Suprapubic skin (tissue), 3 donors: Measurements from ENCODE around the gene TF.

ENCODE experiments used
- POLR2AphosphoS5 ChIP-seq, 3 donors: sonication (generic); formaldehyde crosslinking; IDR thresholded peaks; one replicate each; pipeline ENCODE4 v1.6.1; 2017; ENCODE audit warnings: antibody characterized with exemption in 3 of 3
- TF ChIP-seq, protein P1 (sequence below), 2 donors: fragments of 200-600 bp in 1 of 2; fragments of 450-650 bp in 1 of 2; sonication (generic) in 1 of 2; IDR thresholded peaks; one replicate each; pipeline ENCODE4 v1.5.1; 2016 to 2019; ENCODE audit warnings: antibody characterized with exemption in 2 of 2, mild to moderate bottlenecking in 1 of 2, moderate library complexity in 1 of 2

DNA sequence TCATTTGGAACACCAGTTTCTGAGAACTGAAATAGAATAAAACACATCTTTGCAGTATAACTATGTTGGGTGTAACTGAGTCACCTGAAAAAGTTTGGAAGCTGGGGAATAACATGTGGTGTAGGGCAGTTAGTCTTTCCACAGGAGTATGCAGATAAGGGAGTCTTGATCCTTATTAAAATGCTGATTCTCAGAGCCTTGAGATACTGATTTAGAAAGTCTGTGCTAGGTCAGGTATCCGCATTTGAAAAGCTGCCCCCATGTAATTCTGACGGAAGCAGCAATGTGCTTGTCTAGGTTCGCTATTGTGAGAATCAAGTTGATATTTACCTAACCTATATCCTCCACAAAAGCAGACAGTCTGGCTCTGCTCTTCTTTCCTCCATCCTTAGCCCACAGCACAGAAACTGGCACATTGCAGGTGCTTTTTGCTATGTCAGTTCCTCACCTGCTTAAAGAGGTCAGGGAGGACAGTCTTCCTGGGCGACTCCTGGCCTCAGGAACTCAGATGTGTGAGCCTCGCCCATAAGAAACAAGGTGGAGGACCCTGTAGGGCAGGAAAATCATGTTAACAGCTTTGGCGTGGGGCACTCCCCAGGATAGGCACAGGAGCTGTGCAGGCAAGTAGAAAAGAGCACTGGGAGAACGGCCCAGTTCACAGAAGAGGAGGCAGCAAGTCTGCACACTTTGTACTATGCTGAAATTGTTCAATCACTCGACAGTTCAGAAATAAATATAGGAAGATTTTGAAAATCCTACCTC is 31.8 kb downstream of the TF start:
- TF ChIP-seq, protein P1, sequence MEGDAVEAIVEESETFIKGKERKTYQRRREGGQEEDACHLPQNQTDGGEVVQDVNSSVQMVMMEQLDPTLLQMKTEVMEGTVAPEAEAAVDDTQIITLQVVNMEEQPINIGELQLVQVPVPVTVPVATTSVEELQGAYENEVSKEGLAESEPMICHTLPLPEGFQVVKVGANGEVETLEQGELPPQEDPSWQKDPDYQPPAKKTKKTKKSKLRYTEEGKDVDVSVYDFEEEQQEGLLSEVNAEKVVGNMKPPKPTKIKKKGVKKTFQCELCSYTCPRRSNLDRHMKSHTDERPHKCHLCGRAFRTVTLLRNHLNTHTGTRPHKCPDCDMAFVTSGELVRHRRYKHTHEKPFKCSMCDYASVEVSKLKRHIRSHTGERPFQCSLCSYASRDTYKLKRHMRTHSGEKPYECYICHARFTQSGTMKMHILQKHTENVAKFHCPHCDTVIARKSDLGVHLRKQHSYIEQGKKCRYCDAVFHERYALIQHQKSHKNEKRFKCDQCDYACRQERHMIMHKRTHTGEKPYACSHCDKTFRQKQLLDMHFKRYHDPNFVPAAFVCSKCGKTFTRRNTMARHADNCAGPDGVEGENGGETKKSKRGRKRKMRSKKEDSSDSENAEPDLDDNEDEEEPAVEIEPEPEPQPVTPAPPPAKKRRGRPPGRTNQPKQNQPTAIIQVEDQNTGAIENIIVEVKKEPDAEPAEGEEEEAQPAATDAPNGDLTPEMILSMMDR (IDR thresholded peaks at IDR 0.05), result no peak
- no peak for TF ChIP-seq POLR2AphosphoS5 (IDR thresholded peaks at IDR 0.05)
